Astrocyte (in vitro differentiated cells and primary cell): ENCODE data around the gene PTOV1. TPM values are rescaled to one million over a fixed set of nuclear protein-coding genes. Genes with fewer than 3 reads are reported as not detected.
A peak's percentile ranks its signal among the peaks of the same experiment; 100 is the strongest.

Experiments
- DNase-seq: peaks from one replicate; pipeline ENCODE4 v3.0.0-alpha.2; 2010; ENCODE audit warnings: low read depth
- FAIRE-seq: peaks from 2 replicates; lab custom pipeline; 2011; peaks lifted over from hg19 to GRCh38; lab: Jason Lieb, UNC
- H2AFZ ChIP-seq: 2 replicates; pipeline ENCODE4 v1.6.0; 2012; ENCODE audit warnings: low read depth, low read length, inconsistent platforms
- H3K27ac ChIP-seq: 2 replicates; pipeline ENCODE4 v1.5.1; 2011; ENCODE audit warnings: low read depth, low read length, inconsistent platforms
- H3K27me3 ChIP-seq: 2 replicates; pipeline ENCODE4 v1.6.0; 2011; ENCODE audit warnings: low read length, inconsistent platforms; ENCODE audit not compliant: insufficient read depth
- H3K36me3 ChIP-seq: 2 replicates; pipeline ENCODE4 v1.5.1; 2011; ENCODE audit warnings: low read length, inconsistent platforms; ENCODE audit not compliant: insufficient read depth
- H3K4me1 ChIP-seq: 2 replicates; pipeline ENCODE4 v1.5.1; 2011; ENCODE audit warnings: low read length, inconsistent platforms; ENCODE audit not compliant: insufficient read depth
- H3K4me2 ChIP-seq: 2 replicates; pipeline ENCODE4 v1.6.0; 2012; ENCODE audit warnings: low read length, inconsistent platforms
- H3K4me3 ChIP-seq: 2 replicates; pipeline ENCODE4 v1.5.1; 2011; ENCODE audit warnings: low read depth, mild to moderate bottlenecking, low read length, inconsistent platforms; ENCODE audit not compliant: insufficient read depth
- H3K79me2 ChIP-seq: 2 replicates; pipeline ENCODE4 v1.6.0; 2012; ENCODE audit warnings: mild to moderate bottlenecking, low read length, inconsistent platforms; ENCODE audit not compliant: insufficient read depth
- H3K9ac ChIP-seq: 2 replicates; pipeline ENCODE4 v1.6.0; 2012; ENCODE audit warnings: mild to moderate bottlenecking, low read length, inconsistent platforms
- H3K9me3 ChIP-seq: 2 replicates; pipeline ENCODE4 v1.5.1; 2012; ENCODE audit warnings: low read depth, mild to moderate bottlenecking, low read length, inconsistent platforms; ENCODE audit not compliant: insufficient read depth
- H4K20me1 ChIP-seq: 2 replicates; pipeline ENCODE4 v1.6.0; 2012; ENCODE audit warnings: low read length, inconsistent platforms; ENCODE audit not compliant: insufficient read depth
- H3K27ac Mint-ChIP-seq: one replicate; pipeline ENCODE4 v1.8.0; 2021; ENCODE audit warnings: mild to moderate bottlenecking, mixed read lengths; ENCODE audit not compliant: unreplicated experiment
- H3K27me3 Mint-ChIP-seq: one replicate; pipeline ENCODE4 v1.8.0; 2021; ENCODE audit warnings: low read depth, mixed read lengths; ENCODE audit not compliant: unreplicated experiment
- H3K36me3 Mint-ChIP-seq: one replicate; pipeline ENCODE4 v1.8.0; 2021; ENCODE audit warnings: low read depth, mixed read lengths; ENCODE audit not compliant: unreplicated experiment
- H3K4me1 Mint-ChIP-seq: one replicate; pipeline ENCODE4 v1.8.0; 2021; ENCODE audit warnings: low read depth, mixed read lengths; ENCODE audit not compliant: unreplicated experiment
- H3K4me3 Mint-ChIP-seq: one replicate; pipeline ENCODE4 v1.8.0; 2021; ENCODE audit warnings: mild to moderate bottlenecking, moderate library complexity, mixed read lengths; ENCODE audit not compliant: unreplicated experiment
- H3K9me3 Mint-ChIP-seq: one replicate; pipeline ENCODE4 v1.8.0; 2021; ENCODE audit warnings: mild to moderate bottlenecking, mixed read lengths; ENCODE audit not compliant: unreplicated experiment
- CTCF ChIP-seq: IDR thresholded peaks from 2 replicates; pipeline ENCODE4 v1.5.1; 2011; ENCODE audit warnings: low read depth, mild to moderate bottlenecking, inconsistent platforms, low read length, moderate library complexity; ENCODE audit not compliant: insufficient read depth
- EZH2 ChIP-seq: IDR thresholded peaks from 2 replicates; pipeline ENCODE4 v1.6.1; 2012; ENCODE audit warnings: mild to moderate bottlenecking, low read length, inconsistent platforms; ENCODE audit not compliant: insufficient read depth
- total RNA-seq: library from RNA; stranded (reverse); gene quantifications from 2 replicates; pipeline ENCODE4 v1.2.1, GENCODE V29; 2021

Gene PTOV1
- total RNA-seq, 1 donor from 2014 or later = 162 TPM

- H3K27ac Mint-ChIP-seq = peak overlapping the region; percentile 77
- H3K4me1 Mint-ChIP-seq = peaks cover 12% of the 10 kb centered on the region
- Histone ChIP-seq H3K27ac (peak overlapping the region; percentile 45), H3K79me2 (peaks cover 57% of the 10 kb centered on the region), H3K27me3 (no peaks in the 10 kb centered on the region), H3K9me3 (no peaks in the 10 kb centered on the region), H3K4me2 (peak overlapping the region; percentile 87), H3K9ac (peak overlapping the region; percentile 72), H2AFZ (no peak overlapping the region), H3K36me3 (peaks cover 4% of the 10 kb centered on the region), H3K4me3 (peak overlapping the region; percentile 54), H4K20me1 (no peaks in the 10 kb centered on the region), H3K4me1 (peaks cover 38% of the 10 kb centered on the region)
- DNase-seq (no peak), FAIRE-seq (no peak)
- peaks cover 16% of the 10 kb centered on the region for H3K36me3 Mint-ChIP-seq
- H3K4me3 Mint-ChIP-seq = peak overlapping the region; percentile 79
- H3K27me3 Mint-ChIP-seq = no peaks in the 10 kb centered on the region
- H3K9me3 Mint-ChIP-seq = no peaks in the 10 kb centered on the region
- TF ChIP-seq CTCF (no peak), EZH2 (no peak)
Measured at GRCh38 chr19:49870309-49870901, 19.4 kb downstream of the PTOV1 start.

GRCh38 chr19:49871349-49871985 lies 20.5 kb downstream of the PTOV1 start:
- peaks cover 36% of the 10 kb centered on the region for H3K4me1 ChIP-seq
- peaks cover 6% of the 10 kb centered on the region for H3K4me1 Mint-ChIP-seq
- no peak overlapping the region for H2AFZ ChIP-seq
- no peak overlapping the region for H3K4me2 ChIP-seq
- H3K27me3 ChIP-seq = no peaks in the 10 kb centered on the region
- no peak overlapping the region for H3K4me3 ChIP-seq
- H4K20me1 ChIP-seq = no peaks in the 10 kb centered on the region
- DNase-seq = no peak
- H3K36me3 Mint-ChIP-seq = peaks cover 14% of the 10 kb centered on the region
- no peak overlapping the region for H3K9ac ChIP-seq
- H3K36me3 ChIP-seq = peaks cover 4% of the 10 kb centered on the region
- peak overlapping the region; percentile 63 for H3K27ac Mint-ChIP-seq
- H3K27ac ChIP-seq = no peak overlapping the region
- no peaks in the 10 kb centered on the region for H3K9me3 ChIP-seq
- TF ChIP-seq CTCF (no peak), EZH2 (no peak)
- H3K27me3 Mint-ChIP-seq = no peaks in the 10 kb centered on the region
- no peak for FAIRE-seq
- peak overlapping the region; percentile 60 for H3K4me3 Mint-ChIP-seq
- H3K79me2 ChIP-seq = peaks cover 58% of the 10 kb centered on the region
- no peaks in the 10 kb centered on the region for H3K9me3 Mint-ChIP-seq
